C1 segment of cervical spinal cord (tissue), 14 donors: Measurements from ENCODE around the gene YPEL5.

ENCODE experiments used
- DNase-seq, 14 donors: peaks; one replicate each; lab custom pipeline; 2025; lab: John Stamatoyannopoulos, UW

Gene YPEL5

GRCh38 chr2:30205456-30205855 lies 58.6 kb downstream of the YPEL5 start:
- DNase-seq, result no peak

- no peak for DNase-seq
Measured at GRCh38 chr2:30206461-30207430, 59.9 kb downstream of the YPEL5 start.

- peak in 9 of 14 donors; percentile 6 to 34 (median 19) for DNase-seq
Measured at GRCh38 chr2:30208453-30208852, 61.6 kb downstream of the YPEL5 start.

GRCh38 chr2:30209227-30209626 lies 62.4 kb downstream of the YPEL5 start:
- DNase-seq, result no peak
